ENCODE data around the gene TMX3.

TMX3 gene

GRCh38 chr18:68714712-68715496, at the start of gene TMX3:
Gene TMX3 (minus strand): TSS chr18:68715108. CDS start chr18:68714981, 127 bp downstream.
- peak; percentile 65 for DNase-seq (ENCODE audit: low read depth)

GRCh38 chr18:68764016-68764415, 49.1 kb upstream of the TMX3 start:
- DNase-seq (ENCODE audit: low read depth), result no peak

GRCh38 chr18:68763083-68763482, 48.2 kb upstream of the TMX3 start:
- DNase-seq (ENCODE audit: low read depth), result peak; percentile 57

- DNase-seq (ENCODE audit: low read depth), result no peak
These were observed 44.4 kb upstream of the TMX3 start for GRCh38 chr18:68759308-68759707.

GRCh38 chr18:68757126-68757525, 42.2 kb upstream of the TMX3 start:
- DNase-seq (ENCODE audit: low read depth), result no peak

- no peak for DNase-seq (ENCODE audit: low read depth)
These were observed 27.3 kb upstream of the TMX3 start for GRCh38 chr18:68742206-68742605.

GRCh38 chr18:68740966-68741365, 26.1 kb upstream of the TMX3 start:
- DNase-seq (ENCODE audit: low read depth), result no peak

GRCh38 chr18:68739462-68739861, 24.6 kb upstream of the TMX3 start:
- no peak for DNase-seq (ENCODE audit: low read depth)

GRCh38 chr18:68738564-68738963, 23.7 kb upstream of the TMX3 start:
- DNase-seq (ENCODE audit: low read depth), result no peak

GRCh38 chr18:68735483-68736343, 20.8 kb upstream of the TMX3 start:
- no peak for DNase-seq (ENCODE audit: low read depth)

GRCh38 chr18:68734308-68734707, 19.4 kb upstream of the TMX3 start:
- DNase-seq (ENCODE audit: low read depth), result no peak

GRCh38 chr18:68733707-68734106, 18.8 kb upstream of the TMX3 start:
- no peak for DNase-seq (ENCODE audit: low read depth)

- DNase-seq (ENCODE audit: low read depth), result no peak
These were observed 13.3 kb upstream of the TMX3 start for GRCh38 chr18:68728081-68728700.

- no peak for DNase-seq (ENCODE audit: low read depth)
These were observed 12.6 kb upstream of the TMX3 start for GRCh38 chr18:68727506-68727905.

- no peak for DNase-seq (ENCODE audit: low read depth)
These were observed 10.4 kb upstream of the TMX3 start for GRCh38 chr18:68725346-68725745.

GRCh38 chr18:68724021-68724420, 9.1 kb upstream of the TMX3 start:
- DNase-seq (ENCODE audit: low read depth), result no peak

- DNase-seq (ENCODE audit: low read depth), result no peak
These were observed 8.6 kb upstream of the TMX3 start for GRCh38 chr18:68723539-68723938.

- DNase-seq (ENCODE audit: low read depth), result no peak
These were observed 7.9 kb upstream of the TMX3 start for GRCh38 chr18:68722821-68723220.

GRCh38 chr18:68721681-68722583, 7.0 kb upstream of the TMX3 start:
- no peak for DNase-seq (ENCODE audit: low read depth)

GRCh38 chr18:68714366-68714711, 569 bp downstream of the TMX3 start:
- no peak for DNase-seq (ENCODE audit: low read depth)

GRCh38 chr18:68713796-68714195, 1.1 kb downstream of the TMX3 start:
- DNase-seq (ENCODE audit: low read depth), result no peak

GRCh38 chr18:68713131-68713530, 1.8 kb downstream of the TMX3 start:
- DNase-seq (ENCODE audit: low read depth), result no peak

Measured in non-pigmented ciliary epithelial cell (primary cell).